ENCODE measurements around the gene CLN6. TPM values are rescaled to one million over a fixed set of nuclear protein-coding genes. Genes with fewer than 3 reads are reported as not detected.

The CLN6 gene
- total RNA-seq, 1 experiment from 2014 or later, result 85.7 TPM

- Mint-ChIP-seq H3K27me3 (ENCODE audit: unreplicated experiment) (no peaks in the 10 kb centered on the region), H3K27ac (ENCODE audit: unreplicated experiment) (no peak overlapping the region), H3K36me3 (ENCODE audit: insufficient read depth, unreplicated experiment) (peaks cover 5% of the 10 kb centered on the region), H3K9me3 (ENCODE audit: low read depth, unreplicated experiment) (no peaks in the 10 kb centered on the region), H3K4me1 (ENCODE audit: low read depth, unreplicated experiment) (peaks cover 7% of the 10 kb centered on the region), H3K4me3 (ENCODE audit: low read depth, unreplicated experiment) (no peak overlapping the region)
- CTCF ChIA-PET, result no interaction called here
- no peak for TF ChIP-seq CTCF (IDR thresholded peaks at IDR 0.05; ENCODE audit: unreplicated experiment)
- no TSS peak for BruUV-seq (replicated peaks)
- intact Hi-C loops (cut with micrococcal nuclease; ENCODE audit: unreplicated experiment), result no loop called here
- no peak for DNase-seq
Measured at GRCh38 chr15:68220489-68220888, 9.0 kb downstream of the CLN6 start.

GRCh38 chr15:68218847-68219798 is 10.4 kb downstream of the CLN6 start:
- H3K4me3 Mint-ChIP-seq (ENCODE audit: low read depth, unreplicated experiment), result no peak overlapping the region
- no peaks in the 10 kb centered on the region for H3K4me1 Mint-ChIP-seq (ENCODE audit: low read depth, unreplicated experiment)
- no TSS peak for BruUV-seq (replicated peaks)
- intact Hi-C loops (cut with micrococcal nuclease; ENCODE audit: unreplicated experiment), result no loop called here
- H3K27me3 Mint-ChIP-seq (ENCODE audit: unreplicated experiment), result no peaks in the 10 kb centered on the region
- TF ChIP-seq CTCF (IDR thresholded peaks at IDR 0.05; ENCODE audit: unreplicated experiment), result no peak
- peaks cover 5% of the 10 kb centered on the region for H3K36me3 Mint-ChIP-seq (ENCODE audit: insufficient read depth, unreplicated experiment)
- CTCF ChIA-PET, result no interaction called here
- H3K27ac Mint-ChIP-seq (ENCODE audit: unreplicated experiment), result no peak overlapping the region
- no peak for DNase-seq
- no peaks in the 10 kb centered on the region for H3K9me3 Mint-ChIP-seq (ENCODE audit: low read depth, unreplicated experiment)

- DNase-seq, result no peak
- Mint-ChIP-seq H3K27me3 (ENCODE audit: unreplicated experiment) (no peaks in the 10 kb centered on the region), H3K4me1 (ENCODE audit: low read depth, unreplicated experiment) (no peaks in the 10 kb centered on the region), H3K4me3 (ENCODE audit: low read depth, unreplicated experiment) (no peak overlapping the region), H3K9me3 (ENCODE audit: low read depth, unreplicated experiment) (no peaks in the 10 kb centered on the region), H3K36me3 (ENCODE audit: insufficient read depth, unreplicated experiment) (peaks cover 5% of the 10 kb centered on the region), H3K27ac (ENCODE audit: unreplicated experiment) (no peak overlapping the region)
- TF ChIP-seq CTCF (IDR thresholded peaks at IDR 0.05; ENCODE audit: unreplicated experiment), result no peak
- BruUV-seq (replicated peaks), result no TSS peak
- intact Hi-C loops (cut with micrococcal nuclease; ENCODE audit: unreplicated experiment), result no loop called here
- CTCF ChIA-PET, result no interaction called here
Measured at GRCh38 chr15:68218331-68218730, 11.2 kb downstream of the CLN6 start.

- no peaks in the 10 kb centered on the region for H3K4me1 Mint-ChIP-seq (ENCODE audit: low read depth, unreplicated experiment)
- BruUV-seq (replicated peaks), result no TSS peak
- H3K9me3 Mint-ChIP-seq (ENCODE audit: low read depth, unreplicated experiment), result no peaks in the 10 kb centered on the region
- CTCF ChIA-PET, result interaction anchor here (1.8 kb wide), 1 partner anchor 12 kb away, joined by 4 read pairs; the partner anchor contains the start of gene CALML4
- no peaks in the 10 kb centered on the region for H3K27me3 Mint-ChIP-seq (ENCODE audit: unreplicated experiment)
- H3K4me3 Mint-ChIP-seq (ENCODE audit: low read depth, unreplicated experiment), result no peak overlapping the region
- H3K36me3 Mint-ChIP-seq (ENCODE audit: insufficient read depth, unreplicated experiment), result no peaks in the 10 kb centered on the region
- intact Hi-C loops (cut with micrococcal nuclease; ENCODE audit: unreplicated experiment), result no loop called here
- TF ChIP-seq CTCF (IDR thresholded peaks at IDR 0.05; ENCODE audit: unreplicated experiment), result no peak
- DNase-seq, result no peak
- no peak overlapping the region for H3K27ac Mint-ChIP-seq (ENCODE audit: unreplicated experiment)
Measured at GRCh38 chr15:68217341-68217740, 12.2 kb downstream of the CLN6 start.
